ENCODE results near the gene EHD4. TPM values are rescaled to one million over a fixed set of nuclear protein-coding genes. Genes with fewer than 3 reads are reported as not detected.

Gene EHD4
- total RNA-seq, 1 donor from 2014 or later: 18.8 TPM

DNA sequence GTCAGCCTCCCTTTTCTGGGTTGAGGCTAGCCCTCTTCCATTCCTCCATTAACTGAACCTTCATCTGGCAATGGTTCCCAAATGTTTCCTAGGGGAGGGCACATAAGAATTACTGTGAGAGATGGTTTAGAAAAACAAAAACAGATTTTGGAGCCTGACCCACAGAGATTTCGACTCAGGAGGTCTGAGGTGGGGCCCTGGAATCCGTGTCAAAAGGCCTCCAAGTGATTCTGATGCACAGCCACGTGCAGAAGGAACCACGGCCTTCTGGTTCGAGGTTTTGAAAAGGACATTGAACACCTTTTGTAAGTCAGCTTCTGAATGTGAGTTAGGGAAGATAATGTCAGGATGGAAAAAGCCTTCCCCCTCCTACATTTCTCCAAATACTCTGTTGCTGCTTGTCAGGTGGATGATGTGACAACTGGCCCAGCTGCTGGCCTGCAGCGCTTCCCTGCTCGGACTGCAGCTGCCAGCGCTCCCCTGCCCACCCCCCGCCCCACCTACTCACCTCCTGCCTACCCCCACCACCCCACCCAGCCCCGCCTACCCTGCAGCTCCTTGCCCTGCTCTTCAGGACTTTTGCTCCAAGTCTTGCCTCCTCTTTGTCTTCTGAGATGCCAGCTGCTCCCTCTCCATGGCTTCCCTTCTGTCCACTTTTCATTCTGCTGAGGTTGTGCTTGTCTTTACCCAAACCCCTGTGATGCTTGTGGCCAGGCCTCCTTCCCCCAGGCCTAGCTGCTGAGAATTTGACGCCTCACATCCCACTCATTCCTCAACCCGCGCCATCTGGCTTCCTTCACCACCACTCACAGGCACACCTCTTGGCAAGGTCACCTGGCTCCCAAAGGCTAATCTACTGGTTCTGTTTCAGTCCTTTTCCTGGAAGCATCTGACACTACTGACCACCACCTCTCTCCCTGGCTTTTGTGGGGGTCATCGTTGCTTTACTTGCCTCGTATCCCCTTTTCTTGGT, 6.6 kb downstream of the EHD4 start:
- Mint-ChIP-seq H3K9me3 (no peaks in the 10 kb centered on the region), H3K4me3 (no peak overlapping the region), H3K4me1 (ENCODE audit: unreplicated experiment) (peaks cover 36% of the 10 kb centered on the region), H3K27ac (peak overlapping the region; percentile 84), H3K27me3 (no peaks in the 10 kb centered on the region), H3K36me3 (peaks cover 17% of the 10 kb centered on the region)
- DNase-seq (ENCODE audit: extremely low spot score, unreplicated experiment): peak; percentile 42
- TF ChIP-seq, protein P1, sequence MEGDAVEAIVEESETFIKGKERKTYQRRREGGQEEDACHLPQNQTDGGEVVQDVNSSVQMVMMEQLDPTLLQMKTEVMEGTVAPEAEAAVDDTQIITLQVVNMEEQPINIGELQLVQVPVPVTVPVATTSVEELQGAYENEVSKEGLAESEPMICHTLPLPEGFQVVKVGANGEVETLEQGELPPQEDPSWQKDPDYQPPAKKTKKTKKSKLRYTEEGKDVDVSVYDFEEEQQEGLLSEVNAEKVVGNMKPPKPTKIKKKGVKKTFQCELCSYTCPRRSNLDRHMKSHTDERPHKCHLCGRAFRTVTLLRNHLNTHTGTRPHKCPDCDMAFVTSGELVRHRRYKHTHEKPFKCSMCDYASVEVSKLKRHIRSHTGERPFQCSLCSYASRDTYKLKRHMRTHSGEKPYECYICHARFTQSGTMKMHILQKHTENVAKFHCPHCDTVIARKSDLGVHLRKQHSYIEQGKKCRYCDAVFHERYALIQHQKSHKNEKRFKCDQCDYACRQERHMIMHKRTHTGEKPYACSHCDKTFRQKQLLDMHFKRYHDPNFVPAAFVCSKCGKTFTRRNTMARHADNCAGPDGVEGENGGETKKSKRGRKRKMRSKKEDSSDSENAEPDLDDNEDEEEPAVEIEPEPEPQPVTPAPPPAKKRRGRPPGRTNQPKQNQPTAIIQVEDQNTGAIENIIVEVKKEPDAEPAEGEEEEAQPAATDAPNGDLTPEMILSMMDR (conservative IDR thresholded peaks at IDR 0.05): no peak

DNA sequence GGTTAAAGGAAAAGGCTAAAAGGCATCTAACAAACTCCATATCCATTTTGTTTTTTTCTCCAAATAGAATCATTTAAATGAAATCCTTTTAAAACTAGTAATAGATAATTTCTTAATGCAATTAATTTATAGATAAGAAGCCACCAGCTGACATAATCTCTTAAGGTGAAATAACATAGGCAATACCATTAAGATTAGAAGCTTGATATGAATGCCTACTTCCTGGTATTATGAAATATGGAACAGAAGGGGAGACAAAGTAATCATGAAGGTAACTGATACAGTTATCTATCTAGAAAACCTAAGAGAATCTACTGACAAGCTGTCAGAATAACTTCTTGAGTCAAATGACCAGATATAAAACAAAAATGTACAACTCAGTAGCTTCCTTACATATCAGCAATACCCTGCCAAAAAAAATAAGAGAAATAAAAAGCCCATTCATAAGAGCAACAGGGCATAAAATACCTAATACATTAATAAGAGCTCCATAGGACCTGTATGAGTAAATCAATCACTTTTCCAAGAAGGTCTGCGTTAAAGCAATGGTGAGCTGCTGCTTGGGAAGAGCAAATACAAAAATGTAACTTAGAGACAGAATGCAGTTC, 10.7 kb downstream of the EHD4 start:
- Mint-ChIP-seq H3K4me1 (ENCODE audit: unreplicated experiment) (peaks cover 21% of the 10 kb centered on the region), H3K4me3 (no peak overlapping the region), H3K27me3 (no peaks in the 10 kb centered on the region), H3K9me3 (no peaks in the 10 kb centered on the region), H3K36me3 (peaks cover 13% of the 10 kb centered on the region), H3K27ac (peak overlapping the region; percentile 86)
- TF ChIP-seq, protein P1 (conservative IDR thresholded peaks at IDR 0.05): no peak
- DNase-seq (ENCODE audit: extremely low spot score, unreplicated experiment): no peak

DNA sequence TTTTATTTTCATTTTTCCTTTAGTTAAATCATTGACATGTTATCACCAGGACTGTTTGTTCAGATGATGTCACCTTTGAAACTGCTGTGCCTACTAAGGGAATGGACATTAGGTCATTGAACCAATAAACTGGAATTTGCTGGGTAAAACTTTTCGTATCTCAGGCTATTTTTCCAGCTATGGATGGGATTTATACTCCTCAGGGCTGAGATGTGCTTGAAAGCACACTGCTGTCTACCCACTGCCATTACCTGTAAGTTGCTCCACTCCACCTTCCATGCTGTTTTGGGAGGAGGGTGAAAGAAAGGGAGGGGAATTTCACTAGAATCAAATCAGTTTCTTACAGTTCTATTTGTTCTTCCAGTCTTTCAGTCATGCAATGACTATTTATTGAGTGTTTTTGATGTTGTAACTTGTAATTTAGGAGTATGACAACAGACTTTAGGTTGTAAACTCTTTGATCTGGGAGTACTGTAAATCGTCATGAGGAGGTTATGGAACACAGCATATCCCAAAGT, 11.3 kb downstream of the EHD4 start:
- Mint-ChIP-seq H3K36me3 (peaks cover 12% of the 10 kb centered on the region), H3K4me3 (peak overlapping the region; percentile 2), H3K4me1 (ENCODE audit: unreplicated experiment) (peaks cover 24% of the 10 kb centered on the region), H3K9me3 (no peaks in the 10 kb centered on the region), H3K27ac (peak overlapping the region; percentile 86), H3K27me3 (no peaks in the 10 kb centered on the region)
- no peak for DNase-seq (ENCODE audit: extremely low spot score, unreplicated experiment)
- TF ChIP-seq, protein P1 (conservative IDR thresholded peaks at IDR 0.05): no peak

DNA sequence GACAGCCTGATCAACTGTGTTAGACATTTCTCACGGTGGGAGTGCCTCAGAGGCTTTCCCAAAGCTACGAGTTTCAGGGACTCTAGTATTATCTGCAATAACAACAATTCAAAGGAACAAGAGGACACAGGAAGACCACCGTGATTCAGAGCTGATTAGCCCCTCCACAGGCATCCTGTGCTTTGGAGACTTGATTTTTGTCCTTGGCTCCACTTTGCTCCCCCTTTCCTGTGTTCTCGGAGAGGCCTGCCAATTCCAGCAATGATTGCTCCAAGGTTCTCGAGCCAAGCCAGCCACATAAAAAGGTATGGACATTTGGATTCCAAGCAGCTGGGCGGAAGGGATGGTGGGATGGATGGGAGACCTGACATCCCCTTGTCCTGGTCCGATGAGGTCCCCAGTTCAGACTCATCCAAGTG, 14.3 kb downstream of the EHD4 start:
- DNase-seq (ENCODE audit: extremely low spot score, unreplicated experiment): no peak
- H3K27me3 Mint-ChIP-seq: no peaks in the 10 kb centered on the region
- no peak overlapping the region for H3K27ac Mint-ChIP-seq

More for the DNA sequence above, 14.3 kb downstream of the EHD4 start:
- TF ChIP-seq, protein P1 (conservative IDR thresholded peaks at IDR 0.05): no peak
- H3K4me1 Mint-ChIP-seq (ENCODE audit: unreplicated experiment): peaks cover 28% of the 10 kb centered on the region
- H3K9me3 Mint-ChIP-seq: no peaks in the 10 kb centered on the region
- no peak overlapping the region for H3K4me3 Mint-ChIP-seq
- H3K36me3 Mint-ChIP-seq: peaks cover 10% of the 10 kb centered on the region

Data from type B pancreatic cell (in vitro differentiated cells).